BLaER1 (cell line): ENCODE data around the gene SCAF8.
A peak's percentile ranks its signal among the peaks of the same experiment; 100 is the strongest.
"Not testable (repeated sequence)": the region's sequence is repeated elsewhere in the genome, so short reads cannot be mapped to it uniquely, and the experiment has no call there.

Experiments
- H3K27ac ChIP-seq: shearing (Covaris generic); formaldehyde crosslinking; 2 replicates; pipeline ENCODE4 v1.8.1; 2022
- H3K27me3 ChIP-seq: shearing (Covaris generic); formaldehyde crosslinking; 2 replicates; pipeline ENCODE4 v1.8.1; 2022
- H3K36me3 ChIP-seq: shearing (Covaris generic); formaldehyde crosslinking; 2 replicates; pipeline ENCODE4 v1.8.1; 2022
- H3K4me1 ChIP-seq: shearing (Covaris generic); formaldehyde crosslinking; 2 replicates; pipeline ENCODE4 v1.8.1; 2022
- H3K4me2 ChIP-seq: shearing (Covaris generic); formaldehyde crosslinking; 2 replicates; pipeline ENCODE4 v1.8.1; 2022
- H3K4me3 ChIP-seq: shearing (Covaris generic); formaldehyde crosslinking; 2 replicates; pipeline ENCODE4 v1.8.1; 2022
- H3K9ac ChIP-seq: shearing (Covaris generic); formaldehyde crosslinking; 2 replicates; pipeline ENCODE4 v1.8.1; 2022
- H3K9me3 ChIP-seq: shearing (Covaris generic); formaldehyde crosslinking; 2 replicates; pipeline ENCODE4 v1.8.1; 2022
- H4K20me1 ChIP-seq: shearing (Covaris generic); formaldehyde crosslinking; 2 replicates; pipeline ENCODE4 v1.8.1; 2022
- Cebpa-rat ChIP-seq: shearing (Covaris generic); IDR thresholded peaks from 2 replicates; pipeline ENCODE4 v1.8.1; 2022

SCAF8 gene

GRCh38 chr6:154797857-154798256 lies 64.6 kb downstream of the SCAF8 start:
- Histone ChIP-seq H3K27ac (no peak overlapping the region), H3K36me3 (peaks cover 80% of the 10 kb centered on the region), H3K9me3 (no peaks in the 10 kb centered on the region), H4K20me1 (peaks cover 53% of the 10 kb centered on the region), H3K9ac (no peak overlapping the region), H3K4me2 (no peak overlapping the region), H3K4me1 (no peaks in the 10 kb centered on the region), H3K27me3 (no peaks in the 10 kb centered on the region), H3K4me3 (no peak overlapping the region)
- no peak for TF ChIP-seq Cebpa-rat

- Histone ChIP-seq H4K20me1 (peaks cover 52% of the 10 kb centered on the region), H3K4me2 (no peak overlapping the region), H3K9ac (no peak overlapping the region), H3K9me3 (no peaks in the 10 kb centered on the region), H3K36me3 (peaks cover 74% of the 10 kb centered on the region), H3K27ac (no peak overlapping the region), H3K4me1 (no peaks in the 10 kb centered on the region), H3K4me3 (no peak overlapping the region), H3K27me3 (no peaks in the 10 kb centered on the region)
- TF ChIP-seq Cebpa-rat: no peak
Measured at GRCh38 chr6:154800338-154800737, 67.1 kb downstream of the SCAF8 start.

GRCh38 chr6:154805288-154805911 lies 72.2 kb downstream of the SCAF8 start:
- Histone ChIP-seq H3K4me2 (no peak overlapping the region), H3K9ac (no peak overlapping the region), H3K4me1 (no peaks in the 10 kb centered on the region), H4K20me1 (peaks cover 35% of the 10 kb centered on the region), H3K36me3 (peaks cover 80% of the 10 kb centered on the region), H3K4me3 (no peak overlapping the region), H3K9me3 (no peaks in the 10 kb centered on the region), H3K27me3 (no peaks in the 10 kb centered on the region), H3K27ac (no peak overlapping the region)
- no peak for TF ChIP-seq Cebpa-rat

- H3K36me3 ChIP-seq: peaks cover 85% of the 10 kb centered on the region
Measured at GRCh38 chr6:154806804-154807203, 73.6 kb downstream of the SCAF8 start.

GRCh38 chr6:154811663-154812062 lies 78.4 kb downstream of the SCAF8 start:
- H3K9me3 ChIP-seq, H3K4me2 ChIP-seq, H3K27ac ChIP-seq, H3K4me3 ChIP-seq, H3K27me3 ChIP-seq, H3K9ac ChIP-seq: not testable (repeated sequence)
- peaks cover 38% of the 10 kb centered on the region for H3K4me1 ChIP-seq
- H3K36me3 ChIP-seq: peaks cover 98% of the 10 kb centered on the region
- H4K20me1 ChIP-seq: peaks cover 35% of the 10 kb centered on the region; the same call in 1 of the 2 replicates

More at GRCh38 chr6:154806804-154807203, 73.6 kb downstream of the SCAF8 start:
- no peaks in the 10 kb centered on the region for H3K27me3 ChIP-seq
- H3K9me3 ChIP-seq: no peaks in the 10 kb centered on the region
- no peak for TF ChIP-seq Cebpa-rat
- H3K27ac ChIP-seq: no peak overlapping the region
- H3K4me2 ChIP-seq: no peak overlapping the region
- no peak overlapping the region for H3K4me3 ChIP-seq
- H3K9ac ChIP-seq: no peak overlapping the region
- H4K20me1 ChIP-seq: peaks cover 23% of the 10 kb centered on the region
- no peaks in the 10 kb centered on the region for H3K4me1 ChIP-seq

- no peaks in the 10 kb centered on the region for H3K9me3 ChIP-seq
- peaks cover 91% of the 10 kb centered on the region for H3K36me3 ChIP-seq
- TF ChIP-seq Cebpa-rat: no peak
- no peak overlapping the region for H3K27ac ChIP-seq
- H4K20me1 ChIP-seq: peaks cover 35% of the 10 kb centered on the region; the same call in 1 of the 2 replicates
- no peaks in the 10 kb centered on the region for H3K27me3 ChIP-seq
- peak overlapping the region; percentile 31 for H3K4me2 ChIP-seq
- H3K4me3 ChIP-seq: no peak overlapping the region
- peaks cover 38% of the 10 kb centered on the region for H3K4me1 ChIP-seq
- no peak overlapping the region for H3K9ac ChIP-seq
Measured at GRCh38 chr6:154814063-154814462, 80.8 kb downstream of the SCAF8 start.

GRCh38 chr6:154815938-154816820 lies 83.0 kb downstream of the SCAF8 start:
- H3K4me2 ChIP-seq: no peak overlapping the region
- H3K9me3 ChIP-seq: no peaks in the 10 kb centered on the region
- no peaks in the 10 kb centered on the region for H3K27me3 ChIP-seq
- H4K20me1 ChIP-seq: peaks cover 35% of the 10 kb centered on the region; the same call in 1 of the 2 replicates
- no peak overlapping the region for H3K9ac ChIP-seq
- no peak overlapping the region for H3K4me3 ChIP-seq
- peaks cover 91% of the 10 kb centered on the region for H3K36me3 ChIP-seq
- H3K27ac ChIP-seq: no peak overlapping the region
- peaks cover 38% of the 10 kb centered on the region for H3K4me1 ChIP-seq
- no peak for TF ChIP-seq Cebpa-rat

GRCh38 chr6:154821099-154821498 lies 87.9 kb downstream of the SCAF8 start:
- Histone ChIP-seq H4K20me1 (peaks cover 23% of the 10 kb centered on the region), H3K9me3 (no peaks in the 10 kb centered on the region), H3K27me3 (no peaks in the 10 kb centered on the region), H3K36me3 (peaks cover 87% of the 10 kb centered on the region), H3K4me2 (no peak overlapping the region), H3K4me1 (0 out of 2 replicates have a peak, but pooled peaks cover 2% of the 10 kb centered on the region), H3K9ac (no peak overlapping the region), H3K4me3 (no peak overlapping the region), H3K27ac (no peak overlapping the region)
- TF ChIP-seq Cebpa-rat: no peak

- peaks cover 19% of the 10 kb centered on the region for H4K20me1 ChIP-seq
- no peak overlapping the region for H3K27ac ChIP-seq
- H3K9me3 ChIP-seq: no peaks in the 10 kb centered on the region
- H3K4me3 ChIP-seq: no peak overlapping the region
- H3K4me2 ChIP-seq: no peak overlapping the region
- H3K4me1 ChIP-seq: no peaks in the 10 kb centered on the region
- no peak overlapping the region for H3K9ac ChIP-seq
- peaks cover 85% of the 10 kb centered on the region for H3K36me3 ChIP-seq
- no peak for TF ChIP-seq Cebpa-rat
- H3K27me3 ChIP-seq: no peaks in the 10 kb centered on the region
Measured at GRCh38 chr6:154821638-154822037, 88.4 kb downstream of the SCAF8 start.

GRCh38 chr6:154822947-154823558 lies 89.8 kb downstream of the SCAF8 start:
- no peak overlapping the region for H3K27ac ChIP-seq
- TF ChIP-seq Cebpa-rat: no peak
- no peak overlapping the region for H3K4me3 ChIP-seq
- no peak overlapping the region for H3K9ac ChIP-seq
- no peaks in the 10 kb centered on the region for H3K27me3 ChIP-seq
- no peak overlapping the region for H3K4me2 ChIP-seq
- H3K4me1 ChIP-seq: no peaks in the 10 kb centered on the region
- peaks cover 89% of the 10 kb centered on the region for H3K36me3 ChIP-seq
- peaks cover 24% of the 10 kb centered on the region for H4K20me1 ChIP-seq
- no peaks in the 10 kb centered on the region for H3K9me3 ChIP-seq
